GM18909 (cell line): ENCODE data around the gene DIP2C.
"Not testable (repeated sequence)": the region's sequence is repeated elsewhere in the genome, so short reads cannot be mapped to it uniquely, and the experiment has no call there.

Experiments
- ATAC-seq: cut with Tn5 transposase; IDR thresholded peaks from one replicate; pipeline ENCODE4 v1.9.1; 2021; ENCODE audit warnings: mild to moderate bottlenecking; ENCODE audit not compliant: unreplicated experiment, poor library complexity

The DIP2C gene

GRCh38 chr10:310371-310770, 379.1 kb downstream of the DIP2C start:
- ATAC-seq: no peak

- no peak for ATAC-seq
Observed at GRCh38 chr10:308572-309085, 380.8 kb downstream of the DIP2C start.

GRCh38 chr10:308101-308500, 381.4 kb downstream of the DIP2C start:
- ATAC-seq: no peak

- no peak for ATAC-seq
Observed at GRCh38 chr10:307659-308058, 381.8 kb downstream of the DIP2C start.

GRCh38 chr10:306675-307185, 382.7 kb downstream of the DIP2C start:
- no peak for ATAC-seq

GRCh38 chr10:306007-306674, 383.3 kb downstream of the DIP2C start:
- no peak for ATAC-seq

GRCh38 chr10:305034-305433, 384.4 kb downstream of the DIP2C start:
- ATAC-seq: no peak

- no peak for ATAC-seq
Observed at GRCh38 chr10:301536-301935, 387.9 kb downstream of the DIP2C start.

GRCh38 chr10:300580-300979, 388.9 kb downstream of the DIP2C start:
- not testable (repeated sequence) for ATAC-seq

- peak; percentile 38 for ATAC-seq
Observed at GRCh38 chr10:299969-300368, 389.5 kb downstream of the DIP2C start.

GRCh38 chr10:299512-299911, 390.0 kb downstream of the DIP2C start:
- peak; percentile 31 for ATAC-seq

GRCh38 chr10:298033-298432, 391.4 kb downstream of the DIP2C start:
- no peak for ATAC-seq

- no peak for ATAC-seq
Observed at GRCh38 chr10:297567-297966, 391.9 kb downstream of the DIP2C start.

GRCh38 chr10:293636-294035, 395.8 kb downstream of the DIP2C start:
- no peak for ATAC-seq

GRCh38 chr10:290026-290725, 399.3 kb downstream of the DIP2C start:
- no peak for ATAC-seq

GRCh38 chr10:289581-289980, 399.9 kb downstream of the DIP2C start:
- no peak for ATAC-seq

- ATAC-seq: no peak
Observed at GRCh38 chr10:288316-289200, 400.9 kb downstream of the DIP2C start.

- no peak for ATAC-seq
Observed at GRCh38 chr10:287814-288213, 401.7 kb downstream of the DIP2C start.

- no peak for ATAC-seq
Observed at GRCh38 chr10:287026-287709, 402.3 kb downstream of the DIP2C start.

- no peak for ATAC-seq
Observed at GRCh38 chr10:285216-285615, 404.3 kb downstream of the DIP2C start.
